Choroid plexus epithelial cell (primary cell): Measurements from ENCODE around the gene MGAT4A.
"Not testable (repeated sequence)": the region's sequence is repeated elsewhere in the genome, so short reads cannot be mapped to it uniquely, and the experiment has no call there.

ENCODE experiments used
- DNase-seq: peaks from one replicate; pipeline ENCODE4 v3.0.0-alpha.2; 2010; ENCODE audit warnings: low read depth
- H3K4me3 ChIP-seq: 2 replicates; pipeline ENCODE4 v1.5.1; 2011; ENCODE audit warnings: low read depth, mild to moderate bottlenecking, control low read depth, low read length, moderate library complexity
- TF ChIP-seq, protein P1 (sequence below): conservative IDR thresholded peaks from 2 replicates; pipeline ENCODE4 v1.5.1; 2011; ENCODE audit warnings: low read depth, mild to moderate bottlenecking, control low read depth, inconsistent platforms, low read length, moderate library complexity

The MGAT4A gene

DNA sequence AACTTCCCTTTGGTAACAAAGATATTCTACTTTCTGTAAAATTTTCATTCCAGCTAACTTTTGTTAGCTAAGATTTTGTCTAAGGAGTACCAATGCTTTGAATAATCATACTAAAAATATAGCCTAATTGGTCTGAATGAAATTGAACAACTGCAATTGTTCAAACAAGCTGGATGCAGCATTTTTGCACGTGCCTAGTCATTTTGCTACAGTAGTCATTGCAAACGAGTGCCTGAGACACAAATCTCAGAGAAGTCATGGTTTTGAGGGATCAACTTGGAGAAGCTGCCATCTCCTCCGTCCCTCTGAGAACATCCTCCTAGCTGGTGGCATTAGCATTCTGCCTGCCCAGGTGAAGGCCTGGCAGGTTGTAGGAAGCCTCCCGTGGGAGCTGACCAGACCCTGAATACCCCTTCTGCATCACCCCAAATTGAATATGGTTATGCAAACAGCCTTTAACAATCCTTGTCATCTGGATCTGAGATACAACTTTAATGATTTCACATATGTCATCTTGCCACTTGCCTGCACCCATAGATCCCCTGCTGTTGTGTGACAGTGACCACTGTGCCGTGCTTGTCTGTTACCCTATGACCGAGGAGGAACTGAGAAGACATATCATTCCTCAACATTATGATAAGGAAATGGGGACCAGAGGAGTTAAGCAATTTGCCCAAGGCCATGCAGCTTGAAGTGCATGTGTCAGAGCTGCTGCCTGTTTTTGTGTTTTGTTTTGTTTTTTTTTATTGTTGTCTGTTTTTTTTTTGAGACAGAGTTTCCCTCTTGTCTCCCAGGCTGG lies 29.1 kb upstream of the MGAT4A start:
- no peak for DNase-seq
- TF ChIP-seq, protein P1, sequence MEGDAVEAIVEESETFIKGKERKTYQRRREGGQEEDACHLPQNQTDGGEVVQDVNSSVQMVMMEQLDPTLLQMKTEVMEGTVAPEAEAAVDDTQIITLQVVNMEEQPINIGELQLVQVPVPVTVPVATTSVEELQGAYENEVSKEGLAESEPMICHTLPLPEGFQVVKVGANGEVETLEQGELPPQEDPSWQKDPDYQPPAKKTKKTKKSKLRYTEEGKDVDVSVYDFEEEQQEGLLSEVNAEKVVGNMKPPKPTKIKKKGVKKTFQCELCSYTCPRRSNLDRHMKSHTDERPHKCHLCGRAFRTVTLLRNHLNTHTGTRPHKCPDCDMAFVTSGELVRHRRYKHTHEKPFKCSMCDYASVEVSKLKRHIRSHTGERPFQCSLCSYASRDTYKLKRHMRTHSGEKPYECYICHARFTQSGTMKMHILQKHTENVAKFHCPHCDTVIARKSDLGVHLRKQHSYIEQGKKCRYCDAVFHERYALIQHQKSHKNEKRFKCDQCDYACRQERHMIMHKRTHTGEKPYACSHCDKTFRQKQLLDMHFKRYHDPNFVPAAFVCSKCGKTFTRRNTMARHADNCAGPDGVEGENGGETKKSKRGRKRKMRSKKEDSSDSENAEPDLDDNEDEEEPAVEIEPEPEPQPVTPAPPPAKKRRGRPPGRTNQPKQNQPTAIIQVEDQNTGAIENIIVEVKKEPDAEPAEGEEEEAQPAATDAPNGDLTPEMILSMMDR = no peak
- no peak overlapping the region for H3K4me3 ChIP-seq

DNA sequence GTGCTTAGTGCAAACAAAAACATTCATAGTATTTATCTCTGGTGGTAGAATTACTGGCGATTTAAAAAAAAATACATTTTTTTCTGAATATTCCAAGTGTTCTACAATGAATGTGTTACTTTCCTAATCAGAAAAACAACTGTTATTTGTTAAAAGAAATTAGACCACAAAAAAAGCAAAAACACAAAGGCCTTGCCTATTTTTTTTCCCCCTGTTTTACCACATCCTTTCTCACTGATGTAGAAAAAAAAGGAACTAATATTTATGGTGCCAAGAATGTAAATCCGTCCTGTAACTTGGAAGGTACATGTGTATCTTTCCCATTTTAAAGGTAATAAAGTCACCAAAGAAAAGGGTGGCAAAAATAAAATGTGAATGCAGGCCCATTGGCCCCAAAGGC lies 28.4 kb upstream of the MGAT4A start:
- no peak for DNase-seq
- no peak overlapping the region for H3K4me3 ChIP-seq
- TF ChIP-seq, protein P1 = no peak

DNA sequence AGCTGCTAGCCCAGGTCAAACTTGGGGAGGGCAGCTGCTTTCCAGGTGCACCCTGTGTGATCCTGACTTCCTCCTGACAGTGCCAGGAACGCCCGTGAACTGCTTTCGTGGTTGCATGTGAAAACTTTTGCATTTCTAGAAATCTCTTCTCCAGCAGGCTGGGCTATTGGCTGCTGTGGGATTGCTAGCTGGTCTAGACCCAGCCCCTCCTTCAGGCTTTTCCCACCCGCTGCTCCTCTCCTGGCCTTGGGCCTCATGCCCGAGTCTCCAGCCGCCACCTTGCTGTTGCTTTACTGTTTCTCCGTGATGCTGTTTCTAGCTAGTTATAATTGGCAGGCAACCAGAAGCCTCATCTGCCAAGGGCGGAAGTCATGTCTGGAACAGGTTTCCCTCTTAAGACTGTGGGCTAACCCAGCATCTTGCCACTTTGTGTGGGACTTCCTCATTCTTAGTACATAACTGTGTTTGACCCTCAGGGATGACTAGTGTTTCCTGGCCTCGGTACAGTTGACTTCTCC lies 27.0 kb upstream of the MGAT4A start:
- H3K4me3 ChIP-seq = no peak overlapping the region
- TF ChIP-seq, protein P1 = peak; percentile 6
- DNase-seq = peak; percentile 82

DNA sequence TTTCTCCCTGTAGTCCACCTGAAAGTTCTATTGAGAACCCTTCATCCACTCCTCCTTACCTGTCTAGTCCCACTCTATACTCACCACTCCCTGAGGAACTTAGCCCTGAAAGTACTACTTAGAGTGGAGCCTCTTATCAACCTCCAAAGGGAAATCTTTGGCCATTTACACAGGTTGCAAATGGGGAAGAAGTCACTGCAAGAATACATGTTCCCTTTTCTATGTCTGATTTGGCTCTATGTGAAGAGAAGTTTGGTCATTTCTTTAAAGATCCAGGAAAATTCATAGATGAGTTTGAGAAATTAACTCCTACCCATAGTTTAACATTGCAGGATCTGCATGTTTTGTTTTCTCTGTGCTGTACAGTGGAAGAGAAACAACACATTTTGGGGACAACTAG lies 22.9 kb upstream of the MGAT4A start:
- no peak for DNase-seq
- TF ChIP-seq, protein P1 = no peak

DNA sequence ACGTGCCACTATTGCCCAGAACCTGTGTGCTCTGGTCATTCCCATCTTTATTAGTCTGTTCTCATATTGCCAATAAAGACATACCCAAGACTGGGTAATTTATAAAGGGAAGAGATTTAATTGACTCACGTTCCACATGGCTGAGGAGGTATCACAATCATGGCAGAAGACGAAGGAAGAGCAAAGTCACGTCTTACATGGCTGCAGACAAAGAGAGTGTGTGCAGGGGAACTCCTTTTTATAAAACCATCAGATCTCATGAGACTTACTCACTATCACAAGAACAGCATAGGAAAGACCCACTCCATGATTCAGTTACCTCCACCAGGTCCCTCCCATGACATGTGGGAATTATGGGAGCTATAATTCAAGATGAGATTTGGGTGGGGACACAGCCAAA lies 21.8 kb upstream of the MGAT4A start:
- not testable (repeated sequence) for DNase-seq

More for the DNA sequence above, 22.9 kb upstream of the MGAT4A start:
- no peak overlapping the region for H3K4me3 ChIP-seq

DNA sequence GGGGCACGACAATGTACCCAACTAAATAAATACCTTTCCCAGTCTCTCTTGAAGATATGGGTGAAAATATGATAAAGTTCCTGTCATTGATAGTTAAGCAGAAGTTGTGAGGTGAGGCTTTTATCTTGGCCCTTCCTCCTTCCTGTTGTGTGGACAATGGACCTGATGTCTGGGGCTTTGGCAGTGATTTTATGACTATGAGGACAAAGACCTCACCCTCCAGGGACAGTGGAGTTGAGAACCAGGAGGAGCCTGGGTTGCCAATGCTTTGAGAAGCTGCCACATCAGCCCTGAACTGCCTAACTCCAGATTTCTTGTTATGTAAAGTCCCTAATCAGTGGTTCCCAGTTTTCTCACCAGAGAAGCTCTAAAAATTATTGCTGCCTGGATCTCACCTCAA lies 20.8 kb upstream of the MGAT4A start:
- no peak for DNase-seq
- TF ChIP-seq, protein P1 = no peak

More for the DNA sequence above, 21.8 kb upstream of the MGAT4A start:
- H3K4me3 ChIP-seq = not testable (repeated sequence)

DNA sequence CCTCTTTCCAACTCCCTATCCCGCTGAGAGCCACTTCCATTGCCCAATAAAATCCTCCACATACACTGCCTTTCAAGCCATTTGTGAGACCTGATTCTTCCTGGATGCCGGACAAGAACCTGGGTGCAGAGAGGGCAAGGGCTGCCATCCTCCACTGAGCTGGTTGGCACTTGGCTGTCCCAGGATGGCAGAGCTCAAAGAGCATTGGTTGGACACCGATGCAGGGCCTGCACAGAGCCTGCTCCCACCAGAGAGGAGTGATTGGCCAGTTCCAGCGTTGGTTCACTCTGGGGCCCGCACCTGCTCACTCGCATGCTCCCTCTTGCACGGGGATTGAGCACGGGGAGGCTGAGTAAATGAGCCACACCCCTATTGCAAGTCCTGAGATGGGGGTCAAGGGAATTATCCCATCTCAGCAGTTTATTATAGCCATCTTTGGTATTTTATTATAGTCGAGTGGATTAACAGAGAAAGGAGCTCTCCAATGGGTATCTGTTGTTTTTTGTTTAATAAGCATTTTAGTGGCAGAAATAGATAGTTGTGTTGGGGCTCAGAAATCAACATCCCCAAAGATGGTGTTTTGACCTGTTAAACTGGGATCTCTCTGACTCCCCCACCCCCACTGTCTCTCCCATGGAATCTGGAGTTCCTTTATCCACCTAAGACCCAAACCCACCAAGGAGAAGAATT lies 19.8 kb upstream of the MGAT4A start:
- DNase-seq = no peak
- TF ChIP-seq, protein P1 = no peak

More for the DNA sequence above, 20.8 kb upstream of the MGAT4A start:
- H3K4me3 ChIP-seq = no peak overlapping the region

More for the DNA sequence above, 19.8 kb upstream of the MGAT4A start:
- no peak overlapping the region for H3K4me3 ChIP-seq
